Common myeloid progenitor, CD34-positive (primary cell): ENCODE data around the gene MAPK1.
"Not testable (repeated sequence)": the region's sequence is repeated elsewhere in the genome, so short reads cannot be mapped to it uniquely, and the experiment has no call there.

ENCODE experiments used
- CTCF ChIA-PET: fragments of 350-600 bp; sonication (Branson Sonifier 250); formaldehyde crosslinking; loops from one replicate; lab custom pipeline; 2021; ENCODE audit warnings: antibody characterized with exemption; lab: Charles Lee
- POLR2A ChIA-PET: fragments of 350-600 bp; sonication (Branson Sonifier 250); formaldehyde crosslinking; loops from one replicate; lab custom pipeline; 2021; ENCODE audit warnings: antibody characterized with exemption; lab: Charles Lee
- DNase-seq, 3 donors: peaks; one replicate each; pipeline versions ENCODE4 v3.0.0 to v3.0.0-alpha.2; 2013
- H3K27ac ChIP-seq, 2 experiments: 1 replicate in 1 of 2; 2 replicates in 1 of 2; pipeline ENCODE4 v1.7.0; 2013; ENCODE audit warnings: inconsistent platforms in 2 of 2, low read length in 2 of 2, mild to moderate bottlenecking in 2 of 2, low read depth in 1 of 2, moderate library complexity in 1 of 2; ENCODE audit not compliant: severe bottlenecking in 2 of 2, insufficient read depth in 1 of 2, poor library complexity in 1 of 2
- H3K27me3 ChIP-seq, 5 experiments: replicated peaks in 2 of 5; 1 replicate in 3 of 5; 2 replicates in 2 of 5; pipeline versions ENCODE4 v1.6.1 to v1.7.0; 2013; ENCODE audit warnings: low read length in 4 of 5, mild to moderate bottlenecking in 2 of 5, moderate library complexity in 2 of 5, inconsistent platforms in 1 of 5; ENCODE audit not compliant: insufficient read depth in 5 of 5, control insufficient read depth in 4 of 5
- H3K36me3 ChIP-seq, 4 experiments: 1 replicate in 2 of 4; 2 replicates in 2 of 4; pipeline versions ENCODE4 v1.6.1 to v1.7.0; 2013; ENCODE audit warnings: low read length in 3 of 4, control low read depth in 1 of 4, mild to moderate bottlenecking in 1 of 4; ENCODE audit not compliant: control insufficient read depth in 4 of 4, insufficient read depth in 4 of 4
- H3K4me1 ChIP-seq, 4 experiments: 1 replicate in 3 of 4; 2 replicates in 1 of 4; pipeline versions ENCODE4 v1.6.1 to v1.7.1; 2013; ENCODE audit warnings: low read length in 3 of 4, mild to moderate bottlenecking in 3 of 4, control low read depth in 1 of 4, inconsistent platforms in 1 of 4, moderate library complexity in 1 of 4; ENCODE audit not compliant: control insufficient read depth in 4 of 4, insufficient read depth in 4 of 4; ENCODE audit errors: control extremely low read depth in 1 of 4
- H3K4me3 ChIP-seq, 7 experiments: 1 replicate in 4 of 7; 2 replicates in 3 of 7; pipeline versions ENCODE4 v1.5.1 to v1.7.0; 2013; ENCODE audit warnings: mild to moderate bottlenecking in 7 of 7, low read length in 6 of 7, moderate library complexity in 6 of 7, inconsistent platforms in 2 of 7, low read depth in 2 of 7, control low read depth in 1 of 7; ENCODE audit not compliant: insufficient read depth in 4 of 7, control insufficient read depth in 1 of 7; ENCODE audit errors: extremely low read depth in 1 of 7
- H3K9me3 ChIP-seq, 5 experiments: 1 replicate in 4 of 5; 2 replicates in 1 of 5; pipeline versions ENCODE4 v1.6.1 to v1.7.1; 2013; ENCODE audit warnings: low read length in 4 of 5, mild to moderate bottlenecking in 2 of 5, inconsistent platforms in 1 of 5, low read depth in 1 of 5, moderate library complexity in 1 of 5; ENCODE audit not compliant: control insufficient read depth in 4 of 5, insufficient read depth in 2 of 5; ENCODE audit errors: control extremely low read depth in 1 of 5
- WGBS: methylation state at CpG from one replicate; pipeline ENCODE4 v1.1.5; 2013; ENCODE audit not compliant: insufficient coverage; 5-methylcytosine and 5-hydroxymethylcytosine counted together

Gene MAPK1

GRCh38 chr22:21720191-21720859 lies 147.1 kb downstream of the MAPK1 start:
- H3K4me1 ChIP-seq, POLR2A ChIA-PET, H3K9me3 ChIP-seq, DNase-seq, H3K36me3 ChIP-seq, H3K4me3 ChIP-seq, H3K27me3 ChIP-seq, H3K27ac ChIP-seq: not testable (repeated sequence)
- CTCF ChIA-PET = interaction anchor here (1.5 kb wide), 1 partner anchor 57 kb away, joined by 3 read pairs; no protein-coding TSS in a partner anchor
- 97% methylated on average over 4 of the region's 10 CpGs for WGBS

GRCh38 chr22:21719024-21719423 lies 148.4 kb downstream of the MAPK1 start:
- 70% methylated on average over 3 of the region's 4 CpGs for WGBS
- no peaks in the 10 kb centered on the region for H3K9me3 ChIP-seq
- H3K4me1 ChIP-seq = no peaks in the 10 kb centered on the region
- no peak for DNase-seq
- H3K36me3 ChIP-seq = peaks cover 0 to 2% (median 0%) of the 10 kb centered on the region in 4 experiments
- CTCF ChIA-PET = interaction anchor here (1.0 to 1.6 kb wide), 3 partner anchors 17 to 58 kb away, joined by 3 read pairs; no protein-coding TSS in a partner anchor
- POLR2A ChIA-PET = interaction anchor here (0.7 kb wide), 1 partner anchor 20 kb away, joined by 4 read pairs; no protein-coding TSS in a partner anchor
- H3K27ac ChIP-seq = no peak overlapping the region
- H3K4me3 ChIP-seq = no peak overlapping the region
- H3K27me3 ChIP-seq = no peaks in the 10 kb centered on the region

- no peaks in the 10 kb centered on the region for H3K36me3 ChIP-seq
- DNase-seq = no peak
- CTCF ChIA-PET = interaction anchor here (1.0 to 1.6 kb wide), 2 partner anchors 18 to 56 kb away, joined by 3 read pairs; no protein-coding TSS in a partner anchor
- H3K9me3 ChIP-seq = no peaks in the 10 kb centered on the region
- H3K4me3 ChIP-seq = no peak overlapping the region
- H3K27me3 ChIP-seq = no peaks in the 10 kb centered on the region
- no peak overlapping the region for H3K27ac ChIP-seq
- POLR2A ChIA-PET = no interaction called here
- peaks cover 0 to under 1% (median 0%) of the 10 kb centered on the region in 4 experiments for H3K4me1 ChIP-seq
- WGBS = 92% methylated on average over 2 of the region's 4 CpGs
Measured at GRCh38 chr22:21718499-21718898, 148.9 kb downstream of the MAPK1 start.

- H3K4me1 ChIP-seq, H3K27ac ChIP-seq, H3K9me3 ChIP-seq, DNase-seq, CTCF ChIA-PET, H3K4me3 ChIP-seq, H3K36me3 ChIP-seq, H3K27me3 ChIP-seq, POLR2A ChIA-PET: not testable (repeated sequence)
- 100% methylated on average over 5 of the region's 15 CpGs for WGBS
Measured at GRCh38 chr22:21716395-21717122, 150.9 kb downstream of the MAPK1 start.

GRCh38 chr22:21714786-21715185 lies 152.7 kb downstream of the MAPK1 start:
- H3K9me3 ChIP-seq = no peaks in the 10 kb centered on the region
- no peak overlapping the region for H3K4me3 ChIP-seq
- H3K27ac ChIP-seq = no peak overlapping the region
- DNase-seq = no peak
- H3K36me3 ChIP-seq = peaks cover 0 to 9% (median under 1%) of the 10 kb centered on the region in 4 experiments
- no CpG with 5 or more reads among the region's 3 CpGs for whole genome bisulfite sequencing
- ChIA-PET CTCF (interaction anchor here (1.3 kb wide), 1 partner anchor 223 kb away, joined by 3 read pairs; no protein-coding TSS in a partner anchor), POLR2A (interaction anchor here (0.5 kb wide), 1 partner anchor 178 kb away, joined by 5 read pairs; no protein-coding TSS in a partner anchor)
- H3K27me3 ChIP-seq = no peaks in the 10 kb centered on the region
- peaks cover 0 to 4% (median 1%) of the 10 kb centered on the region in 4 experiments for H3K4me1 ChIP-seq

GRCh38 chr22:21714059-21714770 lies 153.2 kb downstream of the MAPK1 start:
- ChIA-PET POLR2A (interaction anchor here (0.5 kb wide), 1 partner anchor 178 kb away, joined by 5 read pairs; no protein-coding TSS in a partner anchor), CTCF (interaction anchor here (1.3 kb wide), 1 partner anchor 224 kb away, joined by 3 read pairs; no protein-coding TSS in a partner anchor)
- no peak for DNase-seq
- H3K4me1 ChIP-seq = peaks cover 0 to 4% (median 1%) of the 10 kb centered on the region in 4 experiments
- H3K4me3 ChIP-seq = no peak overlapping the region
- H3K27ac ChIP-seq = no peak overlapping the region
- H3K36me3 ChIP-seq = peaks cover 0 to 13% (median 3%) of the 10 kb centered on the region in 4 experiments
- H3K27me3 ChIP-seq = no peaks in the 10 kb centered on the region
- 98% methylated on average over 31 of the region's 32 CpGs for WGBS
- no peaks in the 10 kb centered on the region for H3K9me3 ChIP-seq
